HG03378 (cell line): Measurements from ENCODE around the gene GAS2L1.
"Not testable (repeated sequence)": the region's sequence is repeated elsewhere in the genome, so short reads cannot be mapped to it uniquely, and the experiment has no call there.

Source experiments
- ATAC-seq: cut with Tn5 transposase; IDR thresholded peaks from one replicate; pipeline ENCODE4 v1.9.1; 2021; ENCODE audit warnings: mild to moderate bottlenecking, moderate library complexity; ENCODE audit not compliant: unreplicated experiment

GAS2L1 gene

GRCh38 chr22:29340566-29340965 is 34.1 kb downstream of the GAS2L1 start:
- ATAC-seq, result no peak

- no peak for ATAC-seq
Measured at GRCh38 chr22:29341056-29341848, 34.8 kb downstream of the GAS2L1 start.

GRCh38 chr22:29341849-29342127 is 35.3 kb downstream of the GAS2L1 start:
- ATAC-seq, result no peak

GRCh38 chr22:29342177-29342576 is 35.7 kb downstream of the GAS2L1 start:
- ATAC-seq, result no peak

DNA sequence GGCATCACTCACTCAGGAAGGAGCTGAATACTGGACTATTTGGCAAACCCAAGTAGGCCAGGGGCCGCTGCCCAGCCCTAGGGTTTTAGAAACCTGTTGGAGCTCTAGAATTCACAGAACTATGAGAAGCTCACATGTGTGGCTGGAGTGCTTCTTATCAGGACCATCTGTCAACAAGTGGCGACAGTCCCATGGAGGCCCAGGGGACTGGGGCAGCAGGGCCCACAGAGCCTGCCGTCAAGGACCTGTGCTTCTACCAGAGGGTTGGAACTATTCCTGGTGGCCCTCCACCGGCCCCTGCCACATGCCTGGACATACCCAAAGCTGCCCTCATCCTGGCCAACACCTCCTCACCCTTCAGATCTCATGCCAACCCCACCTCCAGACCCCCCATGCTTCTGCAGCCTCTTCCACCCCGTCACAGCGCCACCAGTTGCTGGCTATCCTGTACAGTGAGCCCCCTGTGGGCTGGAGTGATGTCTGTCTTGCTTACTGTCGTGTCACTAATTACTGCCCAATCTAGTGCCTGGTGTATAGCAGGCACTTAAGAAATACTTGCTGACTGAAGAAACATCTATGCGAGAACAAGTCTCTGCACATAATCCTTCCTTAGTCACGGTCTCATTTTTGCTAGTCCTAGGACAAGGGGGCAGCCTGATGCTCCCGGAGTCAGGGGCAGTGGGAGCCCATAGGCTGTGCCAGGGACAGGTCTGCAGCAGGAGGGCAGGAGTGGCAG is 36.3 kb downstream of the GAS2L1 start:
- ATAC-seq, result no peak

- no peak for ATAC-seq
Measured at GRCh38 chr22:29343313-29343805, 36.9 kb downstream of the GAS2L1 start.

DNA sequence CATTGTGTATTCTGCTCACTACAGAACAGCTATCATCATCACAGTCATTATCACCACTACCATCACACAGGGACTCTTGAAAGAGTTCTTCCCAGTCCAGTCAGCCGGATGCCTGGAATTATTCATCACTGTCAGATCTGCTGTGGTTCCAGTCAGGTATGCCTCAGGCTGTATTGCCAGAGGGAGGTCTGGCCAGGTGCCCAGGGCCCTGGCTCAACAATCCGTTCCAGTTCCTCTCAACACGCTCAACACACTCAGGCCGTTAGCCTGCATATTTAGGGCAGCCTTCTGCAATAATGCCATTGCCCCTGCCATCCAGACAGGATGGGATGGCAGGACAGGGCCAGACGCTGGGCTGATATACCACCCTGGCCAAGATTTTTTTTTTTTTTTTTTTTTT is 37.7 kb downstream of the GAS2L1 start:
- no peak for ATAC-seq

GRCh38 chr22:29344889-29345288 is 38.4 kb downstream of the GAS2L1 start:
- not testable (repeated sequence) for ATAC-seq

- ATAC-seq, result no peak
Measured at GRCh38 chr22:29345932-29346331, 39.5 kb downstream of the GAS2L1 start.

DNA sequence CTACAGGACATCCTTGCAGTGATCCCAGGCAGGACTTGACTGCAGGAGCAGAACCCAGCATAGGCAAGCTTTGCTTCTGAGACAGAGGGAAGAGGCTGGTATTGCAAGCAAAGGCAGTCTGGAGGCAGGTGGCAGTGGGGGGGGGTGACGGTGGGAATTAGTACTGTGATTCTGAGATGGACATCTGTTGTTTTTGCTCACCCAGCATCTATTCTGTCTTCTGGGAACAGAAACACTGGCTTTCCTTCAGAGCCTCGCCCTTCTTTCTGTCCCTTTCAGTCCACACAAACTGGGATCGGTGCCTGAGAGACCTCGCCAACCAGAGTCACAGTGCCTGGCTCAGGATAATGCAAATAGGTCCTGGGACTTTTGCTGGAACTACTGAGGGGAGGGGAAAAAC is 40.2 kb downstream of the GAS2L1 start:
- ATAC-seq, result no peak

DNA sequence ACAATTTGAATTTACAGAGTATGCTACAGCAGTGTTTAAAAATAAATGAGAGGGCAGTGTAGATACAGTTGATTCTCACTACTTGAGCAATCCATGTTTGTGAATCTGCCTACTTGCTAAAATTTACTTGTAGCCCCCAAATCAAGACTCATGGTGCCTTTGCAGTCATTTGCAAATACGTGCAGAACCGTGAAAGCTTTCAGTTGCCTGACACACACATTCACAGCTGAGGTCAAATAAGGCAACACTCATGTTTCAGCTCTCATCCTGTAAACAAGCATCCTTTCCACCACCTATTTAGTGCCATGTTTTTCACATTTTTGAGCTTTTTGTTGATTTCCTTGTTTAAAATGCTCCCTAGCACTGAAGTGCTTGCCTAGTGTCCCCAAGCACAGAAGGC is 41.6 kb downstream of the GAS2L1 start:
- no peak for ATAC-seq

GRCh38 chr22:29348956-29349355 is 42.5 kb downstream of the GAS2L1 start:
- ATAC-seq, result no peak

DNA sequence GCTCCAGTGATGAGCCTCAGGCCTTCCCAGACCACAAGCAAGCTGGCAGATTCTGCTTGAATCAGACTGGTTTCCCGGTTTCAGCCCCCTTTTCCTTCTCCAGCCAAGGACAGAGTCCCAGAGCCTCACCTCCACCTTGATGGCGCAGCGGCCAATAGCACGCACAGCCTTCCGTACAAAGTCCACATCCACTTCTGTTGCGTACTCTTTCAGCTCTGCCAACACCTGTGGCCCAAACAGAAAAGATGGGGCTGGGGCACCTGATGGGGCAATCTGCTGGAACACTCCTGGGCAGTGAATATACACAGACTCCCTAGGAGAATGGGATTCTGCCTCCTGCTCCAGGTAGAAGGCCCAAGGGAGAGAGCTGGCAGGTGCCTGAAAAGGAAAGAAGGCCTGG is 44.6 kb downstream of the GAS2L1 start:
- no peak for ATAC-seq

DNA sequence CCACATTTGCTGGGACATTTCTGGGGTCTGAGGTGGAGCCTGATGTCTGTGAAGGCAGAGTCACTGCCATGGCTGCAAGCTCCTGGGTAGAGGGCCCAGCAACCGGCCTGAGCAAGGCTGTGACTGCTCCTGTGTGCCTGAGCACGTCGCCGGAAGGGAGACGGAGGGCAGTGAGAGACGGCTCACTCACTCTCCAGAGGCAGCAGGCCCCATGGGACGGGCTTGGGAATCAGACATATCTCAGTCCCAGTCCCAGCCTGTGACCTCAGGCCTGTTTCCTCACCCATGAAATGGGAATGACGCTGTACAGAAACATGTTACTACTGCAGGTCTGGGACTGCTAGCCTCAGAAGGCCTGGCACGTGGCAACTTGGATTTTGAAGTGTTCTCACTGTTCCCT is 45.4 kb downstream of the GAS2L1 start:
- ATAC-seq, result no peak

DNA sequence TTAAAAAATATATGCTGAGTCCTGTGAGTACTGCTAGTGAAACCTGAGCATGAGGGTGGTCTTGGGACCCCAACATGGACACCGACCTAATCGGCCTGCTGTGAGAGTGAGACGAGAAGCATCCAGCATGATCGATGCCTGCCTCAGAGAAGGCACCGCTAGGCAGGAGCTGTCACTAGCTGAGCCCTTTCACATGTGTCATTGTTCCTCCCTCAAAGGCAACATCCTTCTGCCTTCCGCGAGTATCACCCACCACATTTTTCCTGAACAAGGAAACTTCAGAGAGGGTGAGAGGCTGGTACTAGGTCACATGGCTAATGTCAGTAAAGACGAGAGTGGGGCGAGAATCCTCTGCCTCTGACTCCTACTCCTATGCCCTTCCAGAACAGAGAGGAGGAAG is 46.3 kb downstream of the GAS2L1 start:
- no peak for ATAC-seq

DNA sequence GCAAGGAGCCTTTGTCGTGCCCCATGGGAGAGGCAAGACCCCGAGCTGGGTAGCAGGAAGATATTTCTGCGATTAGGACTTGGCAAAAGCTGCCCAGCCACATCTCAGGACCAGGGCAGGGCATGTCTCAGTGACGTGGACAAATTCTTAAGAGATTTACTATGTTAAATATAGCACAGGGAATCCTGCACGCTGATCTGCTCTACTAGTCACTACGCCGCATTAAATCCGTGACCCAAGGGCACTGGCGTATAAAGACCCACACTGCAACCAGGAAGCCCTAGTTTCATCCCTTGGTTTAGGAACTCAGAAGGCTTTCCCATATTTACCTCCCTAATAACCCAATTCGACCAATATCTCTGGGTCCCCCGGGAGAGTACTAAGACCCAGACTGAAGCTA is 46.8 kb downstream of the GAS2L1 start:
- no peak for ATAC-seq

DNA sequence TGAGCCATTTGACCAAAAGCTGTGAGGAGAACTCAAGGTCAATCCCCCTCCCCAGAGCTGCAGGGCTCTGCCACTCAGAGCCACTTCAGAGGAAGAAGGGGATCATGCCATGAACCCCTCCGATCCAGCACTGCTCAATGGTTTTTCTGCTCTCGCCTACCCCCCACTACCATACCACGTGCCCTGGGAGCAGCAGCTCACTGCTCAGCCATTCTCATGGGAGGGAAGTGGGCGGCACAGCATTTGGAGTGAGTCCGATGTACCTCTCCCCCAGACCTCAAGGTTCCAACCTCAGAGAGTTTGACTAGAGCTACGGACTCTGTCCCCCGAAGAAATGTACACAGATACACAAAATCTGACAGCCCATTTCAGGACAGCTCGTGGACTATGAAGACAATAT is 47.4 kb downstream of the GAS2L1 start:
- ATAC-seq, result no peak

- not testable (repeated sequence) for ATAC-seq
Measured at GRCh38 chr22:29357193-29357890, 50.9 kb downstream of the GAS2L1 start.

- ATAC-seq, result no peak
Measured at GRCh38 chr22:29359469-29359868, 53.0 kb downstream of the GAS2L1 start.
